ENCODE data around the gene SPRR2D.
"Not testable (repeated sequence)": the region's sequence is repeated elsewhere in the genome, so short reads cannot be mapped to it uniquely, and the experiment has no call there.

SPRR2D gene

DNA sequence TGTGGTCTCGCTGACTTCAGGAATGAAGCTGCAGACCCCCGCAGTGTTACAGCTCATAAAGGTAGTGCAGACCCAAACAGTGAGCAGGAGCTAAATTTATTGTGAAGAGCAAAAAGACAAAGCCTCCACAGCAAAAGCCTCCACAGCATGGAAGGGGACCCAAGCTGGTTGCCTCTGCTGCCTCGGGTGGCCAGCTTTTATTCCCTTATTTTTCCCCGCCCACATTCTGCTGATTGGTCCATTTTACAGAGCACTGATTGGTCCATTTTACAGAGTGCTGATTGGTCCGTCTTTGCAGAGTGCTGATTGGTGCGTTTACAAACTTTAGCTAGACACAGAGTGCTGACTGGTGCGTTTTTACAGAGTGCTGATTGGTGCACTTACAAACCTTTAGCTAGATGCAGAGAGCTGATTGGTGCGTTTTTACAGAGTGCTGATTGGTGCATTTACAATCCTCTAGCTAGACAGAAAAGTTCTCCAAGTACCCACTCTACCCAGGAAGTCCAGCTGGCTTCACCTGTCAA lies 29.6 kb downstream of the SPRR2D start:
- DNase-seq (ENCODE audit: low spot score) = not testable (repeated sequence)

DNA sequence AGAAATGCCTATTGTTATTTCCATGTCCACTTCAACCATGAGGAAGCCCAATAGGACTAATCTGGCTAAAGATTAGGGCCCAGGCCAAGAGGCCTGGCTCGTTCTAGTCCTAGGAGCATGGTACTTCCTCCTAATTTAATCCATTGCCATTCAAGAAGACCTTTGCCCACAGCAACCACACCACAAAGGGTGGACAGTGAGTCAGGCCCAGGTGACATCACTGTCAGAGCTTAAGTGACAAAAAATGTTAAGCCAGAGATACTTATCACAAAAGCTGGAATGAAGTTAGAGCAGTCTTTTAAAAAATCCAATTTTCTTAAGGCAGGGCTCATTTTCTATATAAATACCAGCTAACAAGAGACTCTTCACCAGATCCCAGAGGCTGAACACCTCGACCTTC lies 39.5 kb downstream of the SPRR2D start, which contains the start of gene SPRR3:
TSS of gene SPRR3 (plus strand) at position 368 of the 400 bp plus-strand sequence. CDS start 1,272 bp downstream, outside the sequence.
- DNase-seq (ENCODE audit: low spot score) = no peak

DNA sequence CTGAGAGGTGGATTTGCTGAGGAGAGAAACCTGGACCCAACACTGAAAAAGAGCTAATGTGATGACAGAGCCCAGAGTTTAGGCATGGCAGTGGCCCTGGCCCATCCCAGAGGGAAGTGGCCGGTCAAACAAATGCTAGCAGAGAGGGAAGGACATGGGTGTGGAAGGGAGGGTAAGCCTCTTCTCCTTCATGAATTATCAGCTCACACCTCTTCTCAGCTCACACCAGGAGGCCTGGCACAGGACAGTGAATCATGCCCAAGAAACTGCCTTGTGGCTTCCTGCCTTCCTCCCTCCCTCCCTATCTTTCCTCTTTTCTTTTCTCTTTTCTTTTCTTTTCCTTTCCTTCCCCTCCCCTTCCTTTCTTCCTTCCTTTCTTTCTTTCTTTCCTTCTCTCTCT lies 40.6 kb downstream of the SPRR2D start:
- no peak for DNase-seq (ENCODE audit: low spot score)

DNA sequence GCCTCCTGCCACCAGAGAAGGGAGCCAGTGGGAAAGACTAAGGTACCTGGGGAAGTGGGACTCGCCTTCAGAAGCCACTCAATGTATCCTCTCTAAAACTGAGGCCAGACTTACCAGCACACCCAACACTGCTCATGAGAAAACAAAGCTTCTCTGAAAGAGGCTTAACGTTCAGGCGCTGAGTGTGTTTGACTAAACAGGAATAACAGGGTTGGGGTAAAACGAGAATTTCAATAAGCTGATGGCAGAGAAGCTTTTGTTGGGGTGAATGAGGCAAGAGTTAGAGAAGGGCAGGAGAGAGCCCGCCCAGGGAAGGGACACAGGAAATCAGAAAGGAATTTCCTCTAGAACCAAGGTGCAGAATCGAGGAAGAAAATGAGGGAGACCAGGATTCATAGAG lies 41.1 kb downstream of the SPRR2D start:
- DNase-seq (ENCODE audit: low spot score) = no peak

DNA sequence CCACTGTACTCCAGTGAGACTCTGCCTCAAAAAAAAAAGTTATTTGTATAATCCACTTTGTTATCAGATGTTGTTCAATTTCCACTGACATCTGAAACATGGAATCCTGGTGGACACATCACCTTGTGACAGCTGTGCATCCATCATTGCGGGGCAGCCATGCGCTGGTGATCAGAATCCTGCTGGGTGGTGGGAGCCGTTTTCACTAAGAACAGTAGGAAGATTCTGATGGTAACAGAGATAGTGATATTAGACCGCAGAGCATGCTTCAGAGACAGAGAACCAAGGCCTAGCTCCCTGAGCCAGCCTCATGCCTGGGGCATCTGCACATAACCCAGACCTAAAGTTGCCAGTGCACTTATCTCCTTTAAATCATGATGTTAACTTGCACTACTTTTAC lies 42.4 kb downstream of the SPRR2D start:
- DNase-seq (ENCODE audit: low spot score) = no peak

DNA sequence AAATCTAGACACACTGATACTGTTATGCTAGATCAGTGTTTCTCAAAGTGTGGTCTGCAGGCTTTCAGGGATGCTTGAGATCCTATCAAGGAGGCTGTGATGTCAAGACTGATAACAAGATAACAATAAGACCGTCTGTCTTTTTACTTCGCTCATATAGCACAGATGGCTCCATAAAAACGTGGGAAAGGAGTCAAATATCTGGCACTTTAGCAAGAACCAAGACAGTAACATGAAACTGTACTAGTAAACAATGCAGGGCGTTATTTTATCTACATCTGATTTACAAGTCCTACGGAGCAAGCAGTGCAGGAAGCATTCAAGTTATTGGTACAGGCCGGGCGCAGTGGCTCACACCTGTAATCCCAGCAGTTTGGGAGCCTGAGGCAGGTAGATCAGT lies 43.0 kb downstream of the SPRR2D start:
- no peak for DNase-seq (ENCODE audit: low spot score)

DNA sequence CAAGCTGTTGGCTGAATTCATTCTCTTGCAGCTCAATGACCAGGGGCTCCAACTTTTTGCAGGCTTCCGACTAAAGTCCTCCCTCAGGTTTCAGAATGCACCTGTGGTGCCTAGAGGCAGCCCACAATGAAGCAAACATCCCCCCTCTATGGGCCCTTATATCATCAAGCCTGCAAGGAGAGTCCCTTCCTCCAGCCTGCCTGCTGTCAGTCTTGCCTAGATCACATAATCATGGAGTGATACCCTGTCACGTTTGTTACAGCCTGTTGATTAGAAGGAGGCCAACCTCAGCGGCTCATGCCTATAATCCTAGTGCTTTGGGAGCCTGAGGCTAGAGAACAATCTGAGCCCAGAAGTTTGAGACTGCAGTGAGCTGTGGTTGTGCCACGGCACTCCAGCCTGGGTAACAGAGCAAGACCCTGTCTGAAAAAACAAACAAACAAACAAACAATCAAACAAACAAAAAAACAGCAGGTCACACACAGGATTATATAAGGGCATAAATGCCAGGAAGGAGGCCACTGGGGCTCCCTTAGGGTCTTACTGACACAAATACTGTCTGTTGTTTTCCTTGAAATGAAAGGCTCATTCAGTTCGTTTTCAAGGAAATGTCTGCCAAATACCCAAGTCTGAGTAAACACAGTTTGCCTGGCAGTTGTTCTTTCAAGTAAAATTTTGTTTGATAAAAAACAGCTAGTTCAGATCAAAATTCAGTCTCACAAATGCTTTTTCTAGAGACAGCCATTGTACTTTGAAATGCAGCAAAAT lies 44.1 kb downstream of the SPRR2D start:
- no peak for DNase-seq (ENCODE audit: low spot score)

DNA sequence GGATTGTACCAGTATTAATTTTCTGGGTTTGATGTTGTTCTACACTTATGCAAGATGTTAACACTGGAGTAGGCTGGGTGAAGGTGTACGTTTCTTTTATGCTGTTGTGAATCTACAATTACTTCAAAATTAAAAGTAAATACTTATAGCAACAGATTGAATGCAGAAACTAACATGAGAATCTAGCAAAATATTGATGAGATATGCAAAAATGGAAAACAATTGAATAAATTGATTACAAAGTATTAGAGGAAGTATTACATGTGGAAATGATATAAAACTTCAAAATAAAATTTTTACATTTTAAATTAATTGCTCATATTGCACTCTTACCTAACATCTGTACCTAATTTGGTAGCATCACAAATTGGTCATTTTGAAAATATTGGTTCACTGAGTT lies 45.1 kb downstream of the SPRR2D start:
- DNase-seq (ENCODE audit: low spot score) = no peak

DNA sequence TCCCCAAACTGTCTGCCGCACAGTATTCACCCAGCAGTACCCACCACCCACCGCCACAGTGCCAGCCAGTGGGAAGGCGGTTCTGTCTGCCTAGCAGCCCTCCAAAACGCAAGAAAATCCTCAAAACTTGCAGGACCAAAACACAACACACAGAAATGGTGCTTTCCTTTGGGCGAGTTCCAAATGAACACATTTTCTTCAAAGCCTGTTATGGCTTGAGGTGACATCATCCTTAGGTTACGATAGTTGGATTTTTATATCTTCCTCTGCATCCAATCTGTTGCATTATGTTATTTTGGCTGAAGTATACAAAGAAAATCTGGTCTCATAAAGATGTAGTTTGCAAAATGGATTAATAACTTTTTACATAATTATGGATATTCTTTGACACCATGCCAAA lies 47.7 kb downstream of the SPRR2D start:
- DNase-seq (ENCODE audit: low spot score) = no peak
